ENCODE data around the gene TRAF3.

The TRAF3 gene

GRCh38 chr14:102911541-102911951 is 134.3 kb downstream of the TRAF3 start:
- DNase-seq: no peak

DNA sequence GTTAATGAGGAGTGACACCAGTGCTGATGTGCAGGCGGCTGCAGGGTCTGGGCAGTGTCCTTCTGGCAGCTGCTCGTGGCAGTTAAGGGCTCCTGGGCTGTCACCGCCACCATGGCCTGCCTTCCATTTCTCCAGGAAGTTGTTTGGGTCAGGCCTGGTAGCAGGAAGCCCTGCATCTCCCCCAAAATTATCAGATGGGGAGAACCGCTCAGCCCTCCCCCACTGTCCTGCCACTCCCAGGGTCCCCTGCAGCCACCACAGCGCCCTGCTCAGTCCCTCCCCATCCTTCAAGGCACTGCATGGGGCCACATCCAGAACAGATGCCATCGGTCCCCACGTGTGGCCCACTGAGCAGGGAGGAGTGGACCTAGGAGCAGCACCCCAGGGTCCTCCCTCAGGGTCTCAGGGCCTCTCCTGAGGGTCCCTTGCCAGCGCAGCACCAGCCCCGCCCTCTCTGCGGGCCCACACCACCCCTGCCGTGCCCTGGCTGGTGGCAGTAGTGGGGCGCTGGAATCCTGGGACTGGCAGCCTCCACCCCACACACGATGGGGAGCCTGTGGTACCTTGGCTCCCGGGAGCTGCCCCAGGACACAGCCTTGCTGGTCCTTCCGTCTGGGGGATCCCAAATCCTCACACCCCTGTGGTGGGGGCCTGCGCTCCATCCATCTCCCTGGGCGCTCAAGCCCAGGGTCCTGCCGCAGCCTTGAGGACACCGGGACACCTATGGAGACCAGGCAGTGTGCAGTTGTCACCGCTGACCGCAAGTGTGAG is 134.9 kb downstream of the TRAF3 start:
- no peak for DNase-seq

GRCh38 chr14:102913341-102914211 is 136.3 kb downstream of the TRAF3 start:
- no peak for DNase-seq

- no peak for DNase-seq
These were observed 137.4 kb downstream of the TRAF3 start for GRCh38 chr14:102914474-102915291.

- DNase-seq: no peak
These were observed 138.3 kb downstream of the TRAF3 start for GRCh38 chr14:102915292-102916110.

DNA sequence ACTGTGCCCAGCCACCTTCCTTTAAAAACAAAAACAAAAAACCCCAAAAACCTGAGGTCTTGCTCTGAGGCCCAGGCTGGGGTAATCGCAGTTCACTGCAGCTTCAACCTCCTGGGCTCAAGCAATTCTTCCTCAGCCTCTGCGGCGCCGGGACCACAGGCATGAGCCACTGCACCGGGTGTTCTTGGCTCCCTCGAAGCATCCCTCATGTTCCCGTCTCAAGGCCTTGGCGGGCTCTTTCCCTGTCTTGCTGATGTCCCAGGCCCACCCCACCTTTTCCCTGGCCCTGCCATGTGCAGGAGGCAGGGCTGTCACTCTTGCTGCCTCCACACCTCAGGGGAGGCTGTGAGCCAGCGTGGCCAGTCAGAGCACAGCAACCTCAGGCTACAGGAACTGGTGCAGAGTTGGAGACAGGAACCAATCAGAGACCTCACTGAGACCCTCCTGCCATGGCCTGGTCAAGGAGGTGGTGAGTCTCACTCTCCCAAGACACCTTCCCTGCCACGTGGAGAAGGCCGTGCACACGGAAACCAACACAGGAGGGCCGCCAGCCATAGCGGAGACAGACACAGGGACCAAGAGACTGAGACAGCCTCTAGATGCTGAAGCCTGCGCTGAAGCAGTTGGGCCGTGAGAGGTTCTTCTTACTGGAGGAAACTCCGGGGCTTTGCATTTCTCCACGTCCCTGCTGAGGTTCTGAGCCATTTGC is 139.3 kb downstream of the TRAF3 start:
- no peak for DNase-seq

GRCh38 chr14:102917056-102917385 is 139.8 kb downstream of the TRAF3 start:
- DNase-seq: no peak

DNA sequence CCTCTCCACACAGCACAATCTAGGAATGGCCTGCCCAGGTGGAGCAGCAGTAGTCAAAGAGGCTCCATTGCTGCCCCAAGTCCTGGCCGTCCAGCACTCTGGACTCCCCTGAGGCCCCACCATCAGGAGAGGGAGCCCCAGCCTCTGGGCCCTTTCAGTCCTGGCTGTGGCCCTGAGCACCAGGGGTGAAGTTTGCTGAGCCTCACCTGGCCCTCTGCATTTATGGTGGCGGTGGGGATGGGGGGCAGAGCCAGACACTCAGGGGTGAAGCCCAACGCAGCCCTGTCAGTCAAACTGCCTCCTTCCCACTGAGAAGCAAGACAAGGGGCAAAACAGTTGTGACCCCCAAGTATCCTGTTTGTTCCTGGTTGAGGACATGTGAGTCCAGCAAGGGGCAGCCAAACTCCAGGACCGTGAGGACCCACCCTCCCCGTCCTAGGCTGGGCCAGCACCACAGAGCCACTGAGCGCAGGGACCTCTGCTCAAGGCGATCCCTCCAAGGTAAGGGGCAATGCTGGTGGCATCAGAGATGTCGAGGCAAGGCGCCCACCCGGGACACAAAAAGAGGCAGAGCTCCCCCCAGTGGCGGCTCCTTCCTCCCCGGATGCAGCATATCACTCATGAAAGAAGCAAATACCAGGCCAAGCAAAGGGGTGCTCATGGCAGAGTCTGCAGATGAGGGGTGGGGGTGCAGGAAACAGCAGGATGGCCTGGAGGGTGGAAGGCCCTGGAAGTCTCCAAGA is 140.4 kb downstream of the TRAF3 start:
- DNase-seq: no peak

- DNase-seq: no peak
These were observed 141.2 kb downstream of the TRAF3 start for GRCh38 chr14:102918438-102918837.

DNA sequence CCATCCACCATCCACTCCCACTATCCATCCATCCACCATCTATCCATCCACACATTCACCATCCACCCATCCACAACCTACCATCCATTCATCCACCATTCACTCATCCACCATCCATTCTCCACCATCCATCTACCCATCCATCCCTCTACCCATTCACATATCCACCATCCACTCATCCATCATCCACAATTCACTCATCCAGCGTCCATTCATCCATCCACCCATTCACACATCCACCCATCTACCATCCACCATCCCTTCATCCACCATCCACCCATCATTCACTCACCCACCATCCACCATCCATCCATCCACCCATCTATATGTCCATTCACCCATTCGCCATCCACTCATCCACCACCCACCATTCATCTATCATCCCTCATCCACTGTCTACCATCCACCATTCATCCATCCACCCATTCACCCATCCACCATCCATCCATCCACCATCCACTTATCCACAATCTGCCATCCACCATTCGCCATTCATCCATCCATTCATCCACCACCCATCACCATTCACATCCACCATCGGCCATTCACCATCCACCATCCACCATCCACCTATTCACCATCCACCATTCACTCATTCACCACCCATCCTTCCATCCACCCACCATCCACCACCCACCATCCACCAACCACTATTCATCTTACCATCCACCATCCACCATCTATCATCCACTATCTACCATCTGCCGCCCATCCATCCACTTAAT is 143.2 kb downstream of the TRAF3 start:
- DNase-seq: no peak

DNA sequence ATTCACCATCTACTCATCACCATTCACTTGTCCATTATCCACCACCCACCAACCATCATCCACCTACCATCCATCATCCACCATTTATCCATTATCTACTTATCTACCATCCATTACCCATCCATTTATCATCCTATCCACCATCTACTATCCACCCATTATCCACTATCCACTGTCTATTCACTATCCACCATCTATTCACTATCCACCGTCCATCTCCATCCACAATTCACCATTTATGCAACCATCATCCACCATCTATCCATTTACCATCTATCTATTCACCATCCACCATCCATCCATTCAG is 143.7 kb downstream of the TRAF3 start:
- no peak for DNase-seq

DNA sequence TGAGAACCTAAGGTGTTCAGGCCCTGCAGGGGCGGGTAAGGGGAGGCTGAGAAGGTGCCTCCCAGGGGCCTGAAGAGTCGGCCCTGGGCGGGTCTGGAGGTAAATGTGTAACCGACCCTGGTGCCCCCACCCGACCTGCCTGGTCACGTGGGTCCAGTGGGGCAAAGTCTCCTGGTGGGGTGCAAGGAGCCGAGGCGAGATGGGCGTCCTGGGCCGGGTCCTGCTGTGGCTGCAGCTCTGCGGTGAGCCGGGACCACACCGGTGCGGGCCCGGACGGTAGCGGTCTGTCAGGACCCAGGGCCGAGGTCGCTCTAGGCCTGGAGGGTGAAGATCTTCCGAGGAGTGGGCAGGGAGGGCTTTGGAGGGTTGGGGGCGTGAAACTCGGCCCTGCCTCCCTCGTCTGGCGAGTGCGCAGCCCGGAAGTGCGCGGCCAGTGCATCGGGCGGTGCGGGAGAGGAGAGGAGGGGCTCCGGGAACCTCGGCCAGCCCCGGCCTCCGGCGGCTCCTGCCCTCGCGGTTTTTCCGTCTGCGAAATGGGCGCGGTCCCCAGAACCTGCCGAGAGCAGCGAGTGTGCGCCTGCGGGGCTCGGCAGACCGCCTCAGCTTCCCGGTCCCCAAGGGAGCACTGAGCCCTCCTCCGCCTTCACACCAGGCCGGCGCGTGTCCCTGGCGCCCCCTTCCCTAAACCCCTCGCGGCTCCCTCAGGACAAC is 145.4 kb downstream of the TRAF3 start, which contains the start of gene AMN:
Gene AMN, plus strand, starts transcription at position 174 of the 711 bp plus-strand sequence. Its CDS starts 26 bp downstream, at position 200.
- DNase-seq: no peak

DNA sequence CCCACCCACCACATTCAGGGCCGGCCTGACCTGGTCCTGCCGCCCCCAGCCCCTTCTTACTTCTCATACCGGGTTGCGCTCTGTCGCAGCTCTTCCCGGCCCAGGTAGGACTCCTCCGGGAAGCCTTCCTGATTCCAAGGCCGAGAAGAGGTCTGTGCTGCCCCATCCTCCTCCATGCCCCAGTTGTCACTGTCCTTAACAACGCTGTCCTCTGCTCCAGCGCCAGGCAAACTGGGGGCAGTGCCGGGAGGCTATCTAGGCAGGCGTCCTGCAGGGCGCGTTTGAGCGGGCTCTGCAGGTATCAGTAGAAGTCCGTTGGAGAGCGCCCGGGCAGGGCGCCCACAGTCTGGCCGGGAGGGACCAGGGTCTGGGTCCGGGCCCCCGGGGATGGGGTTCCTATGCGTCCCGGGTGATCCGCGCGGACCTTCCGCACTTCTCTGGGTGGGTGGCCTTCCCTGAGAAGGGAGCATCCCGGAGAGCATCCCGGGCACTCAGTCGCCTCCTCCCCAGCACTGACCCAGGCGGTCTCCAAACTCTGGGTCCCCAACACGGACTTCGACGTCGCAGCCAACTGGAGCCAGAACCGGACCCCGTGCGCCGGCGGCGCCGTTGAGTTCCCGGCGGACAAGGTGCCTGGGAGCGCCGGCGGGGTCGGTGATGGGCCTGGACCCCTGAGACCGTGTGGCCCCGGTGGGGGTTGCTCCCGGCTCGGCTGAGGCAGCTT is 146.1 kb downstream of the TRAF3 start:
- DNase-seq: no peak

- DNase-seq: no peak
These were observed 146.8 kb downstream of the TRAF3 start for GRCh38 chr14:102923925-102924486.

DNA sequence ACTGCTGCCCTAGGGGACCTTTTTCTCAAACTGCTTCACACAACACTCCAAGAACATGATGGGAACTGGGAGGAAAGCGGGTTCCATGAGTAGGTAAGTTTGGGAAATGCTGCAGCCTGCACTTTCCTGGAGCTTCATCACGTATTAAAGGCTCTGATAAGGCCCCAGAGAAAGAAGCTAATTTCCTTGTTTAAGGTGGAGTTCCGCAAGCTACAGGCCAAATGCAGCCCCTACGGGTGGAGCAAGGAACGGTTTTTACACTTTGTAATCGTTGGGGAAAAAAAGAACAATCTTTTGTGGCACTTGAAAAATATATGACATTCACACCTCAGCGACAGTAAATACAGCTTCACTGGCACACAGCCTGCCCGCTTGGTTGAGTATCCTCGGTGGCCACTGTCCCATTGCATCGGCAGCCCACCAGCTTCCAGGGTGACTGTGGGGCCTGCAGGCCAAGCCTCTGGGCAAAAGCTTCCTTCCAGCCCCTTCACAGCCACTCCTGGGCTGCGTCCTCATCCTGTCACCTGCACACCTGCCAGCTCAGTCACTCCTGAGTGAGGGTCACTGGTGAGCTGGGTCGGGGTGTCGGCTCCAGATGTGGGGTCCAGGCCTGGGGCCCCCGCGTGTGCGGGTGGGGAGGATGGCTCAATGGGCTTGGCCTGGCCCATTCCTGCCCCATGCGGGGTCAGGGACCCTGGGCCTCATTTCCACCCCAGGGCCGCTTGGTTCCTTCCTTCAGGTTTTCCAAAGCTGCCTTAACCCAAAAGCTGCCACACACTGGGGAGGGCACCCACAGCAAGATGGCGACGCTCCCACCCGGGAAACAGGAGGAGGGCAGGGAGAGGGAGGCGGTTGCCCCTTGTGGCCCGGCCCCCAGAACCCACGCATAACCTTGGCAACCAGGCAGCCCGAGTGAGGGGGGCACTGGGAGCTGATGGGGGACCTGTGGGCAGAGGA is 147.7 kb downstream of the TRAF3 start:
- DNase-seq: no peak

DNA sequence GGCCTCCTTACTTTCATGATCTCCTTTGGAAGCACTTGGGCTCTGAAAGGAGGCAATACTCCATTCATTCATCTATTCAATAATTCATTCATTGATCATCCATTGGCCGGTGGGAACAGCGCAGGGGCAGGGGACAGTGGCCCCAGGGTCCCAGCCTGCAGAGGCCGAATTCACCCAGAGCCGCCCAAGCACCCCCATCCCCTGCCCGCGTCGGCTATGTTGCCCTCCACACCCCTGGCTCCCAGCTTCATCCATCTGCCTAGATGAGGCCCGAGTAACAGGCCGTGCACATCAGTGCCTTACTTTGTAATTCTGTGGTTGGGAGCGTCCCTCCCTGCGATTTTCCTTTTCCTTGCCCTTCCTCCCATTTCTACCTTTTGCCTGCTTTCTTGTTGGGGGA is 148.4 kb downstream of the TRAF3 start:
- DNase-seq: no peak

DNA sequence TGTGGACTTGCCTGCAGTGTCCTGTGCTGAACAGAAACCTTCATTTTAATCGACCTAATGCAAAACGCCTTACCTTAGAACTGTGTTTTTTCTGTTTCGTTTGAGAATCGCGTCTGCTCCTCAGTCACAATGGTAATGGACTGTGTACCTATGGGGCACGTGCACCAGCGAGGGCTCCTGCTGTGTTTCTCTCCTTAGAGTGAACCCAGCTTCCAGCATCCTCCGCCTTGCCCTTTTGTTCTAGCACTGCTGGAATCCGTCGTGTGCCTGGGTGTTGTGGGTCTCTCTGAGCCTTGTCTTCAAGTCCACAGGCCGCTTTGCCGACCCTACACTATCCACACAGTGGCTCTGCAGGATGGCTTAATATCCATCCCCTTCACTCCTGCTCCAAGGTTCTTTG is 148.9 kb downstream of the TRAF3 start:
- DNase-seq: no peak

Data from right forelimb (tissue), 1 donor.